Activated CD4-positive, CD25-positive, alpha-beta regulatory T cell treated with anti-CD3 and anti-CD28 coated beads, Interleukin-2, amount 50 U/mL, for 24 hours (primary cell): ENCODE data around the gene TOR2A.

Source experiments
- ATAC-seq, 2 donors: fragments of 150-1000 bp; cut with Tn5 transposase; one replicate each; pipeline ENCODE4 v1.10.0; 2021; ENCODE audit warnings: mild to moderate bottlenecking in 1 of 2, moderate library complexity in 1 of 2

Gene TOR2A

GRCh38 chr9:127694890-127695720, 40.0 kb downstream of the TOR2A start:
- no peak for ATAC-seq

GRCh38 chr9:127693697-127694096, 41.4 kb downstream of the TOR2A start:
- ATAC-seq, result no peak

GRCh38 chr9:127693143-127693542, 42.0 kb downstream of the TOR2A start:
- no peak for ATAC-seq

- no peak for ATAC-seq
Observed at GRCh38 chr9:127692071-127692470, 43.0 kb downstream of the TOR2A start.

- ATAC-seq, result no peak
Observed at GRCh38 chr9:127690735-127691134, 44.4 kb downstream of the TOR2A start.

GRCh38 chr9:127689329-127690000, 45.6 kb downstream of the TOR2A start:
- no peak for ATAC-seq

GRCh38 chr9:127686461-127687393, 48.4 kb downstream of the TOR2A start:
- no peak for ATAC-seq

- ATAC-seq, result no peak
Observed at GRCh38 chr9:127684576-127684975, 50.5 kb downstream of the TOR2A start.

GRCh38 chr9:127683723-127684122, 51.4 kb downstream of the TOR2A start:
- no peak for ATAC-seq

- no peak for ATAC-seq
Observed at GRCh38 chr9:127682351-127683136, 52.5 kb downstream of the TOR2A start.
